Erythroblast (primary cell): ENCODE results near the gene MELK.

ENCODE experiments used
- DNase-seq, 2 experiments: peaks; one replicate each; lab custom pipeline; 2025; lab: John Stamatoyannopoulos, UW
- GATA1 ChIP-seq: IDR thresholded peaks from 2 replicates; pipeline ENCODE4 v1.6.1; 2011; ENCODE audit warnings: low read depth, mild to moderate bottlenecking, control low read depth, low read length, moderate library complexity
- POLR2A ChIP-seq: IDR thresholded peaks from 2 replicates; pipeline ENCODE4 v1.6.1; 2011; ENCODE audit warnings: mild to moderate bottlenecking, low read length

Gene MELK

DNA sequence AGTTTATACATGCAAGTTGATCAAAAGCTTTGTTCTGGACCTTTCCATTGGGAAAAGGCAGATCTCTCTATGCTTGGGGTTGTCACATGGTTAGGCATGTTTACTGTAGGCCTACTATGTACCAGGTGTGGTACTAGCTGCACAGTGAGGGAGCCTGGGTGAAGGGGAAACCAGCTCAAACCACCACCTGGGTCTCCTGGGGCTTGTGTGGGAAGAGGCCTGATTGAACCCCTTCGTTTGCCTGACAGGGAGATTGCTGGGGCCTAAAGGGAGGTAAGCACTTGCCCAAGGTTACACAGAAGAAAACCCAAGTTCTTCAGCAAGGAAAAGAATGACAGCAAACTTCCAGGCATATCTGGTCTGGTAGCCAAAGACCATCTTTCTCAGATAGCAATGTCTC lies 145.9 kb downstream of the MELK start:
- TF ChIP-seq POLR2A (no peak), GATA1 (no peak)
- no peak for DNase-seq

DNA sequence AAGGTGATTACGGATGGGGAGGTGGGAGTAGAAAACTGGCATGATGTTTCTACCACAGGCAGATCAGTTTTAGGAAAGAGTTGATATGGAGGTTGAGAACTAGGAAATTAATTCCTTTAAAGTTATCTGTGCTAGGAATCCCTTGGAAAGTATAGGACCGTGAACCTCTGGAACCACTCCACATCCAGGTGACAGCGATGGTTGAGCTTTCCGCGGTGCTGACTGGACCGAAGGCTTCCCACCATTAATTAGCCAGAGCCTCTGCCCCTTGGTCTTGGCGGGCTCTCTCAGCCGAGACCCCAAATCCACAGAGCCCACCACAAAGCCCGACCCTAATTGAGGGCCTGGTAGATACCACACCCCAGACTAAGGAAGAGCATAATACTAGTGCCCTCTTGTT lies 147.3 kb downstream of the MELK start:
- TF ChIP-seq POLR2A (no peak), GATA1 (no peak)
- no peak for DNase-seq

DNA sequence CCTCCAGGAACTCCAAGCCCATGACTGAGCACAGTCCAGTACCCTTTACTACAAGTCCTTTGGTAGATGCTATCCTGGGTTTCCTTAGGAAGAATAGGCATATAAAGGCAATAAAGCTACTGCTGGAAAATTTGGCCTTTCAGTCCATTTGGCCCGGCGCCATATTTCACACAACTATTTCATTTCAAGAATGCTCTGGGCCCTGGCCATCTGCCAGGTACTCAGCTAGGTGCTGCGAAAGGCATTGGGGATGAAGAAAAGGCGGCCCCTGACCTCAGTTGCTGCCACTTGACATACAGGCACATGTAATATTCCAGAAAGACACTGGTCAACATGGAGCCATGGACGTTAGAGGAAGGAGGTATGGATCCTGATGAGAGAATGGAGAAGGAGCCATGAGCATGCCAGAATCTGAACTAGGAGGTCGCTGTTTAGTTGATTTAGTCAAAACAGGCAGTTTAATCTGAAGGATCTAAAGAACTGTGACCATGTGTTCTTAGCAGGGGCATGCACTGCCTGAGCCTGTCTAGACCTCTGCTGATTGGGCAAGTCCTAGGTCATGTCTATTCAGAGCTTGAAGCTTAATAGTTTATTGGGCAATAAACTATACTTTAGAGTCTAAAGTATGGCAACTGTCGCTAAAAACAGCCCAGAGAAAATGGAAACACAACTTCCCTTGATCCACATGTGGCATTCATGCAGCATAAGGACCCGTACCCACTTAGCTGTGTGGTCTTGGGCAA lies 149.3 kb downstream of the MELK start:
- no peak for TF ChIP-seq GATA1
- no peak for TF ChIP-seq POLR2A

DNA sequence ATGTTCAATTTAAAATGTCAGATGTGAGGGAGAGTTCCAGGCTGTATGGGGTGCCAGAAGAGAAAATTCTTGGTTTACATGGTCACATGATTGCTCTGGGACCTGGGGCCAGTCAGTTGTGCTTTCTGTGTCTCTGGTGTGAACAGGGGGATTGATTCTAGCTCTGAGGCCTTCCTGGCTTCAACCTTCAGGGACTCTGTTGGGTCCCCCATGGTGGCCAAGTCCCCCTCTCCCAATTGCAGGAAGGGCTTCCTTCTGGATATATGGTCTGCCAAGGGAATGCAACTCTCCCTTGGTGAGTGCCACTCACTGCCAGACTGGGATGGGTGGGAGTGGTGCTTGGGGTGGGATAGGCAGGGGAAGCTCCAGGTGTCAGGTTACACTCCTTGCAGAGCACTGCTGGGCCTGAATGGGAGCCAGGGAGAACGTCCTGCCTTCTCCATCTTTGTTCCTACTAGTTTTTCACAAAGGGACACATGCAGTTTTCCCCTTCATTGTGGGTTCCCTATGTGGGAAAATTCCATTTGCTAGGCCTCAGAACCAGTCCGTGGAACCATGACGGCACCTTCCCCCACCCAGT lies 153.2 kb downstream of the MELK start:
- TF ChIP-seq POLR2A: no peak
- TF ChIP-seq GATA1: no peak
- DNase-seq: no peak

More for the DNA sequence above, 149.3 kb downstream of the MELK start:
- peak in 1 of 2 experiments; percentile 6 for DNase-seq
